Mesenchymal stem cell (in vitro differentiated cells and primary cell): ENCODE measurements around the gene TXNDC11.

ENCODE experiments used
- DNase-seq: peaks from one replicate; pipeline ENCODE4 v3.0.0-alpha.2; 2013
- H2AFZ ChIP-seq: one replicate; pipeline ENCODE4 v1.6.1; 2013; ENCODE audit warnings: low read depth, mild to moderate bottlenecking, control low read depth, inconsistent platforms, low read length, moderate library complexity
- H2AK5ac ChIP-seq: 2 replicates; pipeline ENCODE4 v1.6.1; 2013; ENCODE audit warnings: low read length, moderate library complexity, mild to moderate bottlenecking, inconsistent platforms; ENCODE audit not compliant: severe bottlenecking
- H2BK120ac ChIP-seq: one replicate; pipeline ENCODE4 v1.6.1; 2013; ENCODE audit warnings: low read depth, mild to moderate bottlenecking, inconsistent platforms, low read length, moderate library complexity
- H2BK12ac ChIP-seq, 2 experiments: one replicate each; pipeline ENCODE4 v1.6.1; 2013; ENCODE audit warnings: inconsistent platforms in 2 of 2, low read length in 2 of 2, mild to moderate bottlenecking in 2 of 2, moderate library complexity in 2 of 2, control low read depth in 1 of 2
- H2BK15ac ChIP-seq: one replicate; pipeline ENCODE4 v1.6.1; 2013; ENCODE audit warnings: mild to moderate bottlenecking, low read depth, inconsistent platforms; ENCODE audit not compliant: poor library complexity, severe bottlenecking
- H2BK5ac ChIP-seq: 2 replicates; pipeline ENCODE4 v1.6.1; 2013; ENCODE audit warnings: low read depth, mild to moderate bottlenecking, low read length, control low read depth, inconsistent platforms; ENCODE audit not compliant: poor library complexity, severe bottlenecking
- H3K14ac ChIP-seq, 2 experiments: one replicate each; pipeline ENCODE4 v1.6.1; 2013; ENCODE audit warnings: inconsistent platforms in 2 of 2, low read length in 2 of 2, control low read depth in 1 of 2, mild to moderate bottlenecking in 1 of 2, moderate library complexity in 1 of 2
- H3K18ac ChIP-seq, 2 experiments: one replicate each; pipeline ENCODE4 v1.6.1; 2013; ENCODE audit warnings: inconsistent platforms in 2 of 2, low read length in 2 of 2, control low read depth in 1 of 2, low read depth in 1 of 2, mild to moderate bottlenecking in 1 of 2
- H3K23ac ChIP-seq, 2 experiments: one replicate each; pipeline ENCODE4 v1.6.1; 2013; ENCODE audit warnings: inconsistent platforms in 2 of 2, low read length in 2 of 2, mild to moderate bottlenecking in 2 of 2, moderate library complexity in 2 of 2, control low read depth in 1 of 2
- H3K27ac ChIP-seq: 2 replicates; pipeline ENCODE4 v1.5.1; 2013; ENCODE audit warnings: mild to moderate bottlenecking, moderate library complexity, low read length, control low read depth, inconsistent platforms; ENCODE audit not compliant: poor library complexity, severe bottlenecking
- H3K27me3 ChIP-seq, 2 experiments: 2 replicates each; pipeline versions ENCODE4 v1.6.1 to v1.7.0; 2013; ENCODE audit warnings: low read length in 2 of 2, mild to moderate bottlenecking in 2 of 2, moderate library complexity in 2 of 2, control low read depth in 1 of 2, inconsistent platforms in 1 of 2; ENCODE audit not compliant: control insufficient read depth in 1 of 2, insufficient read depth in 1 of 2
- H3K36me3 ChIP-seq, 2 experiments: 2 replicates each; pipeline versions ENCODE4 v1.6.1 to v1.7.0; 2013; ENCODE audit warnings: low read length in 2 of 2, control low read depth in 1 of 2, inconsistent platforms in 1 of 2, low read depth in 1 of 2, mild to moderate bottlenecking in 1 of 2; ENCODE audit not compliant: insufficient read depth in 2 of 2, control insufficient read depth in 1 of 2
- H3K4ac ChIP-seq, 2 experiments: one replicate each; pipeline ENCODE4 v1.6.1; 2013; ENCODE audit warnings: inconsistent platforms in 2 of 2, low read length in 2 of 2, mild to moderate bottlenecking in 2 of 2, moderate library complexity in 2 of 2, control low read depth in 1 of 2, low read depth in 1 of 2
- H3K4me1 ChIP-seq: 2 replicates; pipeline ENCODE4 v1.6.1; 2013; ENCODE audit warnings: low read depth, low read length, control low read depth; ENCODE audit not compliant: control insufficient read depth, insufficient read depth
- H3K4me2 ChIP-seq: 2 replicates; pipeline ENCODE4 v1.6.1; 2013; ENCODE audit warnings: low read length, mild to moderate bottlenecking, inconsistent platforms; ENCODE audit not compliant: poor library complexity, severe bottlenecking
- H3K4me3 ChIP-seq, 2 experiments: 2 replicates each; pipeline versions ENCODE4 v1.5.1 to v1.7.0; 2013; ENCODE audit warnings: low read length in 2 of 2, mild to moderate bottlenecking in 2 of 2, control low read depth in 1 of 2, low read depth in 1 of 2; ENCODE audit not compliant: insufficient read depth in 1 of 2
- H3K79me1 ChIP-seq: replicated peaks from 2 replicates; pipeline ENCODE4 v1.6.1; 2013; ENCODE audit warnings: mild to moderate bottlenecking, control low read depth, low read length, inconsistent platforms; ENCODE audit not compliant: poor library complexity, severe bottlenecking
- H3K9ac ChIP-seq: 2 replicates; pipeline ENCODE4 v1.7.0; 2013; ENCODE audit warnings: mild to moderate bottlenecking, low read length, moderate library complexity
- H3K9me3 ChIP-seq: 2 replicates; pipeline ENCODE4 v1.7.0; 2013; ENCODE audit warnings: mild to moderate bottlenecking, low read length; ENCODE audit not compliant: control insufficient read depth
- H4K8ac ChIP-seq: one replicate; pipeline ENCODE4 v1.6.1; 2013; ENCODE audit warnings: inconsistent platforms, mild to moderate bottlenecking, low read length, moderate library complexity
- H4K91ac ChIP-seq: one replicate; pipeline ENCODE4 v1.6.1; 2013; ENCODE audit warnings: mild to moderate bottlenecking, low read length, inconsistent platforms
- WGBS: methylation state at CpG from one replicate; pipeline ENCODE4 v1.1.7; 2013; ENCODE audit warnings: mixed read lengths; 5-methylcytosine and 5-hydroxymethylcytosine counted together

Gene TXNDC11

DNA sequence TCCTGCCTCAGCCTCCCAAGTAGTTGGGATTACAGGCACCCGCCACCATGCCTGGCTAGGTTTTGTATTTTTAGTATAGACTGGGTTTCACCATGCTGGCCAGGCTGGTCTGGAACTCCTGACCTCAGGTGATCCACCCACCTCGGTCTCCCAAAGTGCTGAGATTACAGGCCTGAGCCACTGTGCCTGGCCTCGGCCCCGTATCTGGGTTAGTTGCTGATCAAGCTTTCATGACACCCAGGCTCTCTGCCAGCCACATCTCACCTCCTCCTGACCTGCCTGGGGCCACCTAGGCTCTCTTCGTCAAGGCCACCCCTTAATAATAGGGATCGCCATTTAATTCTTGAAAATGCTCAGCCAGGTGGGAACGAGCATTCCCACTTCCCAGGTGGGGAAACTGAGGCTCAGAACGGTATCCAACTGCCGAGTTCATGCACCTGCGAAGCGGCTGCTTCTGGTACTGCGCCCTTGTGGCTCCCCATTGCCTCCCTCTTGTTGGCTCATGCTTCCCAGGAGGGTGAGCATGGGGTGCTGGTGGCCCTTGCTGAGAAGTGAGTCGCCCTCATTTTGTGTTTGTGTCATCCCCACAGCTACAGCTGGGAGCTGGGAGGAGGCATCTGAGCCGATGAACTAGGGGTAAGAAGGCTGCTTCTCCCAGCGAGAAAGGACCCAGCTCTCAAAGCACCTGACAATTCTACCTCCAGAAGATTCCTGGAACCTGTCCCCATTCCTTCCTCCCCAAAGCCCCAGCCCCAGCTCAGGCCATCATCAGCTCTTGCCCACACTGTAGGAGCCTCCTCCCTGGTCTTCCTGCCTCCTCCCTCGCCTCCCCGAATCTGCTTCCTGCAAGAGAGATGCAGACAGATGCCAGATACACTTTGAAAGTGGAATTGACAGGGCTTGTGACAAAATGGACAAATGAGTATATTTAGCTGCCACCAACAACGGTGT, 91.7 kb downstream of the TXNDC11 start:
- WGBS, result 92% methylated on average over 17 of the region's 18 CpGs
- Histone ChIP-seq H3K9me3 (no peaks in the 10 kb centered on the region), H2AFZ (no peak overlapping the region), H2BK5ac (no peak overlapping the region), H3K4me3 (no peak overlapping the region), H3K36me3 (no peaks in the 10 kb centered on the region), H3K14ac (no peak overlapping the region), H2BK15ac (no peak overlapping the region), H3K4me2 (no peak overlapping the region), H3K4me1 (no peaks in the 10 kb centered on the region), H2AK5ac (no peak overlapping the region), H3K27ac (no peak overlapping the region), H3K79me1 (no peaks in the 10 kb centered on the region), H3K9ac (no peak overlapping the region), H3K27me3 (peaks cover 6 to 8% of the 10 kb centered on the region in 2 experiments), H2BK12ac (no peak overlapping the region), H2BK120ac (no peak overlapping the region), H3K23ac (no peak overlapping the region), H4K91ac (no peak overlapping the region), H4K8ac (no peak overlapping the region), H3K4ac (no peak overlapping the region), H3K18ac (no peak overlapping the region)
- no peak for DNase-seq

DNA sequence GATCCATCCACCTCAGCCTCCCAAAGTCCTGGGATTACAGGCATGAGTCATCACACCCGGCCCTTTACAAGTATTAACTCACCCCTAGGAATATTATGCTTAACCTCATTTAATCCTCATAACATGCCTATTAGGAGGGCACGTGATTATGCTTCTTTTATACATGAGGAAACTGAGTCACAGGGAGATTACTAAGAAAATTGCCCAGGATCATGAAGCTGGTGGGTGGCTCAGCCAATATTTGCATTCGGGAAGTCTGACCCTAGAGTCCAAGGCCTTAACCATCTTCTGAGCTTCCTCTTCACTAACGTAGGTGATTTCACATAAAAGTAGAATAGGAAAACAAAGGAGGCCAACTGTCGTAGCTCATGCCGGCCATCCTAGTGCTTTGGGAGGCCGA, 93.4 kb downstream of the TXNDC11 start:
- no peak overlapping the region for H2BK12ac ChIP-seq
- no peak overlapping the region for H2AK5ac ChIP-seq
- H3K9ac ChIP-seq, result no peak overlapping the region
- H3K27me3 ChIP-seq, result peaks cover 6 to 8% of the 10 kb centered on the region in 2 experiments
- no peak overlapping the region for H2AFZ ChIP-seq
- H3K4me2 ChIP-seq, result no peak overlapping the region
- H3K79me1 ChIP-seq, result no peaks in the 10 kb centered on the region
- H3K27ac ChIP-seq, result no peak overlapping the region
- H4K91ac ChIP-seq, result no peak overlapping the region
- H2BK5ac ChIP-seq, result no peak overlapping the region
- H3K4ac ChIP-seq, result no peak overlapping the region
- no peak overlapping the region for H3K18ac ChIP-seq
- H3K23ac ChIP-seq, result no peak overlapping the region
- H3K9me3 ChIP-seq, result no peaks in the 10 kb centered on the region
- WGBS, result 66% methylated on average over 7 of the region's 7 CpGs
- H3K14ac ChIP-seq, result no peak overlapping the region
- no peak for DNase-seq
- H2BK120ac ChIP-seq, result no peak overlapping the region
- H3K4me3 ChIP-seq, result no peak overlapping the region
- no peaks in the 10 kb centered on the region for H3K4me1 ChIP-seq
- no peak overlapping the region for H2BK15ac ChIP-seq
- no peak overlapping the region for H4K8ac ChIP-seq
- no peaks in the 10 kb centered on the region for H3K36me3 ChIP-seq

DNA sequence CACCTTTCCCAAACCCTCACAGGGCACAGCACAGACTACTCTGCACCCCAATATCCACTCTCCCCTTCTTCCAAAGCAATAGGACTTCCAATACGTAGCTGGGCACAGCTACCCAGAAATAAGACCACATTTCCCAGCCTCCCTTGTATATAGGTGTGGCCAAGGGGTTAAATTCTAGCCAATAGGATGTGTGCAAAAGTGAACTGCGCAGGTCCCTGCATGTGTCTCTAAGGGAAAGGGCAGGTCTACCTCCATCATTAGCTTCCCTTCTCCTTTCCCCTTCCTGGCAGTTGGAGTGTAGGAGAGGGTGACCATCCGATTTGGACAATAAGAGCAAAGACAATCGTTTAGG, 99.9 kb downstream of the TXNDC11 start:
- no peak overlapping the region for H2BK15ac ChIP-seq
- H2BK12ac ChIP-seq, result no peak overlapping the region
- no peak for DNase-seq
- 13% methylated on average over 1 of the region's 4 CpGs for WGBS
- H3K4me2 ChIP-seq, result no peak overlapping the region
- H3K27ac ChIP-seq, result no peak overlapping the region
- no peak overlapping the region for H2AK5ac ChIP-seq
- H3K14ac ChIP-seq, result no peak overlapping the region
- H3K36me3 ChIP-seq, result no peaks in the 10 kb centered on the region
- H4K8ac ChIP-seq, result no peak overlapping the region
- no peak overlapping the region for H3K4me3 ChIP-seq
- no peaks in the 10 kb centered on the region for H3K27me3 ChIP-seq
- H2AFZ ChIP-seq, result no peak overlapping the region
- no peak overlapping the region for H4K91ac ChIP-seq
- H2BK5ac ChIP-seq, result no peak overlapping the region
- H3K79me1 ChIP-seq, result no peaks in the 10 kb centered on the region
- H3K4me1 ChIP-seq, result peaks cover 16% of the 10 kb centered on the region
- H3K9ac ChIP-seq, result no peak overlapping the region
- H3K9me3 ChIP-seq, result no peaks in the 10 kb centered on the region
- no peak overlapping the region for H3K4ac ChIP-seq
- H2BK120ac ChIP-seq, result no peak overlapping the region
- H3K18ac ChIP-seq, result no peak overlapping the region
- H3K23ac ChIP-seq, result no peak overlapping the region

DNA sequence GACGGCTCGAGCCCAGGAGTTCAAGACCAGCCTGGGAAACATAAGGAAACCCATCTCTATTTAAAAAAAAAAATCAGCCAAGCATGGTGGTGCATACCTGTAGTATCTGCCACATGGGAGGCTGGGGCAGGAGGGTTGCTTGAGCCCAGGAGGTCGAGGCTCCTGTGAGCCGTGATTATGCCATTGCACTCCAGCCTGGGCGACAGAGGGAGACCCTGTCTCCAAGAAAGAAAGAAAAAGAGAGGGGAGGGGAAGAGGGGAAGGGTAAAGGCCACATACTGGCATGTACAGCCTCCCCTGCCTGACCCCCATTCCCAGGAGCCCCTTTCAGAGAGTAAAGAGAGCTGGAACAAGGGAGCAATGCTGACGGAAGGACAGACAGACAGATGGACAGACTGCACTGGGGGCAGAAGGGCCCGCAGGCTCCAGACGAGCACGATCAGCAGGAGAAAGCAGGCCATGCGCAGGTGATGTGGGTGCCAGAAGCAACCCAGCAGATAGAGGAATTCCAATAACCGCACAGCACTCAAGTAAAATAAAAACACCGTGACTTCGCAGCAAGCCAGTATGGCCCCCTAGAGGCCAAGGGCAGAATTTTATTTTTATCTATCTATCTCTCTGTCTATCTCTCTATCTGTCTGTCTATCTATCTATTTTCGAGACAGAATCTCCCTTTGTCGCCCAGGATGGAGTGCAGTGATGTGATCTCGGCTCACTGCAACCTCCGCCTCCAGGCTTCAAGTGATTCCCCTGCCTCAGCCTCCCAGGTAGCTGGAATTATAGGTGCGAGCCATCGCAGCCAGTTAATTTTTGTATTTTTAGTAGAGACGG, 101.5 kb downstream of the TXNDC11 start:
- Histone ChIP-seq H3K4me3 (no peak overlapping the region), H3K36me3 (no peaks in the 10 kb centered on the region), H3K18ac (peak overlapping the region; percentile 77 to 99), H3K4me1 (peaks cover 18% of the 10 kb centered on the region), H3K9me3 (no peaks in the 10 kb centered on the region), H3K4ac (peak overlapping the region; percentile 66 to 97), H2BK12ac (peak overlapping the region; percentile 44 to 99), H3K27ac (peak overlapping the region; percentile 66), H2AK5ac (peak overlapping the region; percentile 45), H2AFZ (no peak overlapping the region), H3K79me1 (no peaks in the 10 kb centered on the region), H3K4me2 (peak overlapping the region; percentile 9), H3K9ac (peak overlapping the region; percentile 86), H3K14ac (peak overlapping the region in 1 of 2 experiments; percentile 84), H3K27me3 (peaks cover 0 to 2% of the 10 kb centered on the region in 2 experiments), H2BK15ac (peak overlapping the region; percentile 87), H4K91ac (peak overlapping the region; percentile 64), H4K8ac (peak overlapping the region; percentile 77), H2BK120ac (peak overlapping the region; percentile 83), H2BK5ac (no peak overlapping the region), H3K23ac (no peak overlapping the region)
- 56% methylated on average over 18 of the region's 20 CpGs for WGBS
- peak; percentile 80 for DNase-seq
